NCI-H1105 (cell line): ENCODE results near the gene ENO3.
"Not testable (repeated sequence)": the region's sequence is repeated elsewhere in the genome, so short reads cannot be mapped to it uniquely, and the experiment has no call there.

Experiments used
- DNase-seq: peaks from one replicate; lab custom pipeline; 2025; lab: John Stamatoyannopoulos, UW

The ENO3 gene

GRCh38 chr17:4950746-4951204, at the start of gene ENO3:
Gene ENO3 (plus strand): TSS chr17:4951119. CDS start chr17:4951830, 711 bp downstream.
- DNase-seq, result peak; percentile 57

GRCh38 chr17:4901648-4902344, 49.1 kb upstream of the ENO3 start:
- no peak for DNase-seq

GRCh38 chr17:4902540-4902939, 48.4 kb upstream of the ENO3 start:
- DNase-seq, result no peak

GRCh38 chr17:4903051-4903818, 47.7 kb upstream of the ENO3 start, which contains the start of gene CHRNE:
Gene CHRNE (minus strand): TSS chr17:4903098. CDS start chr17:4903063, 35 bp downstream.
- DNase-seq, result peak; percentile 89

- DNase-seq, result not testable (repeated sequence)
These were observed 44.3 kb upstream of the ENO3 start for GRCh38 chr17:4906642-4907041.

- no peak for DNase-seq
These were observed 42.6 kb upstream of the ENO3 start for GRCh38 chr17:4908301-4908700.

GRCh38 chr17:4908711-4909496, 42.0 kb upstream of the ENO3 start:
- peak; percentile 52 for DNase-seq

- no peak for DNase-seq
These were observed 36.9 kb upstream of the ENO3 start for GRCh38 chr17:4913994-4914393.

GRCh38 chr17:4914551-4914950, 36.4 kb upstream of the ENO3 start:
- not testable (repeated sequence) for DNase-seq

GRCh38 chr17:4919511-4920047, 31.3 kb upstream of the ENO3 start:
- DNase-seq, result no peak

GRCh38 chr17:4920351-4921048, 30.4 kb upstream of the ENO3 start:
- no peak for DNase-seq

GRCh38 chr17:4921320-4921719, 29.6 kb upstream of the ENO3 start:
- DNase-seq, result no peak

- not testable (repeated sequence) for DNase-seq
These were observed 24.2 kb upstream of the ENO3 start for GRCh38 chr17:4926577-4927335.

- DNase-seq, result no peak
These were observed 22.0 kb upstream of the ENO3 start for GRCh38 chr17:4928881-4929280.

GRCh38 chr17:4931963-4932362, 19.0 kb upstream of the ENO3 start, which contains the start of gene GP1BA:
Gene GP1BA (plus strand): TSS chr17:4932277. CDS start chr17:4932605, 328 bp downstream.
- no peak for DNase-seq

- DNase-seq, result no peak
These were observed 18.2 kb upstream of the ENO3 start for GRCh38 chr17:4932756-4933155.

GRCh38 chr17:4933646-4934045, 17.3 kb upstream of the ENO3 start:
- DNase-seq, result no peak

- DNase-seq, result peak; percentile 19
These were observed 16.5 kb upstream of the ENO3 start for GRCh38 chr17:4934173-4934979.

- DNase-seq, result no peak
These were observed 15.3 kb upstream of the ENO3 start for GRCh38 chr17:4935650-4936049.

- DNase-seq, result no peak
These were observed 14.5 kb upstream of the ENO3 start for GRCh38 chr17:4936436-4936835.
